Sigmoid colon (tissue), 4 donors: Measurements from ENCODE around the gene CYP1A1.

Experiments used
- EP300 ChIP-seq, 4 donors: sonication (generic); formaldehyde crosslinking; IDR thresholded peaks; one replicate each; pipeline ENCODE4 v1.6.1; 2017; ENCODE audit warnings: antibody characterized with exemption in 4 of 4
- POLR2A ChIP-seq, 2 donors: fragments of 450-650 bp; IDR thresholded peaks; one replicate each; pipeline ENCODE4 v1.6.1; 2016; ENCODE audit warnings: antibody characterized with exemption in 2 of 2, mild to moderate bottlenecking in 2 of 2, moderate library complexity in 2 of 2
- POLR2AphosphoS5 ChIP-seq, 4 donors: sonication (generic); formaldehyde crosslinking; IDR thresholded peaks; one replicate each; pipeline ENCODE4 v1.6.1; 2017; ENCODE audit warnings: antibody characterized with exemption in 4 of 4
- TF ChIP-seq, protein P1 (sequence below), 4 experiments: fragments of 450-650 bp in 3 of 4; fragments of 200-600 bp in 1 of 4; IDR thresholded peaks; one replicate each; pipeline ENCODE4 v1.5.1; 2016 to 2019; ENCODE audit warnings: antibody characterized with exemption in 4 of 4, mild to moderate bottlenecking in 3 of 4, moderate library complexity in 2 of 4

DNA sequence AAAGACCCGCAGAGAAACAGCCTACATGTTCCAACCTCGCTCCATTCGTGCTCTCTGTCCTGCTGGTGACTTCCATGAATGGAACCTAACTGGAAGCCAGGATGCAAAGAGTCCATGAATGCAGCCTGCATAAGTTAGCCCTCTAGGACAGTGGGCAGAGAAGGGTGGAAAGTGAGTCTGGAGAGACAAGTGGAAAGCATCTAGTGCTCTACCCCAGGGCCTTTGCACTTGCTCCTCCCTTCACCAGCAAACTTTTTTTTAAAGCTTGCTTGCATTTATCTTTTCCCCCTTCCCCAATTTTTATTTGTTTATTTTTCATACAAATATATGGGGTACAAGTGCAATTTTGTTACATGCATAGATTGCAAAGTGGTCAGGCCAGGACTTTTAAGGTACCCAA, 7.9 kb upstream of the CYP1A1 start:
- TF ChIP-seq, protein P1, sequence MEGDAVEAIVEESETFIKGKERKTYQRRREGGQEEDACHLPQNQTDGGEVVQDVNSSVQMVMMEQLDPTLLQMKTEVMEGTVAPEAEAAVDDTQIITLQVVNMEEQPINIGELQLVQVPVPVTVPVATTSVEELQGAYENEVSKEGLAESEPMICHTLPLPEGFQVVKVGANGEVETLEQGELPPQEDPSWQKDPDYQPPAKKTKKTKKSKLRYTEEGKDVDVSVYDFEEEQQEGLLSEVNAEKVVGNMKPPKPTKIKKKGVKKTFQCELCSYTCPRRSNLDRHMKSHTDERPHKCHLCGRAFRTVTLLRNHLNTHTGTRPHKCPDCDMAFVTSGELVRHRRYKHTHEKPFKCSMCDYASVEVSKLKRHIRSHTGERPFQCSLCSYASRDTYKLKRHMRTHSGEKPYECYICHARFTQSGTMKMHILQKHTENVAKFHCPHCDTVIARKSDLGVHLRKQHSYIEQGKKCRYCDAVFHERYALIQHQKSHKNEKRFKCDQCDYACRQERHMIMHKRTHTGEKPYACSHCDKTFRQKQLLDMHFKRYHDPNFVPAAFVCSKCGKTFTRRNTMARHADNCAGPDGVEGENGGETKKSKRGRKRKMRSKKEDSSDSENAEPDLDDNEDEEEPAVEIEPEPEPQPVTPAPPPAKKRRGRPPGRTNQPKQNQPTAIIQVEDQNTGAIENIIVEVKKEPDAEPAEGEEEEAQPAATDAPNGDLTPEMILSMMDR (IDR thresholded peaks at IDR 0.05), result no peak
- TF ChIP-seq POLR2AphosphoS5 (IDR thresholded peaks at IDR 0.05) (no peak), POLR2A (IDR thresholded peaks at IDR 0.05) (no peak), EP300 (IDR thresholded peaks at IDR 0.05) (no peak)
